Fibroblast of lung (primary cell): ENCODE measurements around the gene SCRN2.

Experiments used
- EZH2 ChIP-seq: IDR thresholded peaks from 2 replicates; pipeline ENCODE4 v1.5.1; 2012; ENCODE audit warnings: low read length, control low read depth, mild to moderate bottlenecking; ENCODE audit errors: missing control alignments
- TF ChIP-seq, protein P1 (sequence below), 2 donors: IDR thresholded peaks in 1 of 2; conservative IDR thresholded peaks in 1 of 2; 1 replicate in 1 of 2; 2 replicates in 1 of 2; pipeline ENCODE4 v1.5.1; 2011 to 2012; ENCODE audit warnings: low read length in 2 of 2, control low read depth in 1 of 2, inconsistent platforms in 1 of 2, low read depth in 1 of 2, mild to moderate bottlenecking in 1 of 2

GRCh38 chr17:47819475-47819874 is 21.6 kb downstream of the SCRN2 start:
- TF ChIP-seq, protein P1, sequence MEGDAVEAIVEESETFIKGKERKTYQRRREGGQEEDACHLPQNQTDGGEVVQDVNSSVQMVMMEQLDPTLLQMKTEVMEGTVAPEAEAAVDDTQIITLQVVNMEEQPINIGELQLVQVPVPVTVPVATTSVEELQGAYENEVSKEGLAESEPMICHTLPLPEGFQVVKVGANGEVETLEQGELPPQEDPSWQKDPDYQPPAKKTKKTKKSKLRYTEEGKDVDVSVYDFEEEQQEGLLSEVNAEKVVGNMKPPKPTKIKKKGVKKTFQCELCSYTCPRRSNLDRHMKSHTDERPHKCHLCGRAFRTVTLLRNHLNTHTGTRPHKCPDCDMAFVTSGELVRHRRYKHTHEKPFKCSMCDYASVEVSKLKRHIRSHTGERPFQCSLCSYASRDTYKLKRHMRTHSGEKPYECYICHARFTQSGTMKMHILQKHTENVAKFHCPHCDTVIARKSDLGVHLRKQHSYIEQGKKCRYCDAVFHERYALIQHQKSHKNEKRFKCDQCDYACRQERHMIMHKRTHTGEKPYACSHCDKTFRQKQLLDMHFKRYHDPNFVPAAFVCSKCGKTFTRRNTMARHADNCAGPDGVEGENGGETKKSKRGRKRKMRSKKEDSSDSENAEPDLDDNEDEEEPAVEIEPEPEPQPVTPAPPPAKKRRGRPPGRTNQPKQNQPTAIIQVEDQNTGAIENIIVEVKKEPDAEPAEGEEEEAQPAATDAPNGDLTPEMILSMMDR (conservative IDR thresholded peaks at IDR 0.05 in 1 of 2, IDR thresholded peaks at IDR 0.05 in 1 of 2; ENCODE audit: low read depth in 1 of 2, low read length in 2 of 2): no peak
- no peak for TF ChIP-seq EZH2
